GM19193 (cell line): ENCODE results near the gene ADCY7.

Source experiments
- POLR2A ChIP-seq: IDR thresholded peaks from 4 replicates; pipeline ENCODE4 v1.6.1; 2011; ENCODE audit not compliant: insufficient read depth, insufficient read length; ENCODE audit errors: extremely low read depth

Gene ADCY7

DNA sequence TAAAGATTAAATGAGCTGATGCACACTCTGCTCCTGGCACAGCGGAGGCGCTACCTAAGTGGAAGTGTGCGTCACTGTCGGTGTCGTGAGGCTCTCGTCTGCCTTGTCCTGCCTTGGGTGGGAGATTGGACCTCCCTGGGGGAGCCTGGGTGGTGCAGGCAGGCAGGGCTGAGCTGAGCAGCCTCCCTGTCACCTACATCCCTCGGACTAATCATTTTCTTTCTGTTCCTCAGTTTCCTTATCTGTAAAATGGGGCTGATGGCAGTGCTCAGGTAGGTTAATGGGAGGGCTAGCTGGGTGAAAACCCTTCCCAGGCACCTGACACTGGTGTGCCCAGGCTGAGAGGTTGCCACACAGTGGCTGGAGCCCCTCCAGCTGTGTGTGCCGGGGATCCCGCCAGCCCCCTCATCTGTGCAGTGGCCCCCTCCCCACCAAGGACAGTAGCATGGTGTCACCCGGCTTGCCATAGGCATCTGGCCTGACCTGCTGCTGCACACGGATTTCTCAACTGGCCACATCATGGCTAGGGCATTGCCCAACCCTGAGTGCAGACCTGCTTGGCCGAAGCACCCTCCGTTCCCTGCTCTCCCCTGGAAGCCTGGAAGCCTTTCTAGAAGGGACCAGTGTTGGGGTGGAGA lies 4.3 kb downstream of the ADCY7 start:
- TF ChIP-seq POLR2A = no peak

GRCh38 chr16:50271148-50272041 lies 5.0 kb downstream of the ADCY7 start:
- no peak for TF ChIP-seq POLR2A

GRCh38 chr16:50272111-50272571 lies 5.8 kb downstream of the ADCY7 start:
- TF ChIP-seq POLR2A = no peak

DNA sequence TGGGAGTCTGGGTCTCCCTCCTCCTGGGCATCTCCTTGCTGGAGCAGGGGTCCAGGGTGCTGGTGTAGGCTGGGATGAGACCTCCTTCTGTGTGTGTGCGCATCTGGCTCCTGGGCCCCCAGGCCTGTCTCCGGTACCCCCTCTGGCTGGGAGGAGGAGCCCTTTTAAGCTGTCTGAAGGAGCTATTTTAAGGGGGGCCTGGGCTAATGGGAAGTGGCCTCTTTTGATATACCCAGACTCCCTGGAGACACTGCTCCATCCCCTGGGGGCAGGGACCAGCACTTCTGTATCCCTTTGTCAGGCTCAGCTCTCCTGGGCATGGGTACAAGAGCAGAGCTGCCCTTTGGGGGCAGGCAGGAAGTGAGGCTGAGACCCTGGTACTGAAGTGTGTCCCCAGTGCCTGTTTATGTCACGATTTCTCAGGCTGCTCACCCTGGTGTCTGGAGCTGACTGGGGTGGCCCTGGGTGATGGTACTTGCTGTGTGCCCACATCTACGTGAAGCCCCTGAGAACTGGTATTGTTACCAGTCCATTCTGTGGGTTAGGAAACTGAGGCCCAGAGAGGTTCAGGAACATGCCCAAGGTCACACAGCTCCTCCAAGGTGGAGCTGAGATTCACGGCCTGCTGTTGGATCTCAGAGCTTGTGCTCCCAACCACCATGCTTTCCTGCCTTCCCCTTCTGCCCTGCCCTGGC lies 6.5 kb downstream of the ADCY7 start:
- TF ChIP-seq POLR2A = no peak

GRCh38 chr16:50273382-50273690 lies 7.0 kb downstream of the ADCY7 start:
- no peak for TF ChIP-seq POLR2A

DNA sequence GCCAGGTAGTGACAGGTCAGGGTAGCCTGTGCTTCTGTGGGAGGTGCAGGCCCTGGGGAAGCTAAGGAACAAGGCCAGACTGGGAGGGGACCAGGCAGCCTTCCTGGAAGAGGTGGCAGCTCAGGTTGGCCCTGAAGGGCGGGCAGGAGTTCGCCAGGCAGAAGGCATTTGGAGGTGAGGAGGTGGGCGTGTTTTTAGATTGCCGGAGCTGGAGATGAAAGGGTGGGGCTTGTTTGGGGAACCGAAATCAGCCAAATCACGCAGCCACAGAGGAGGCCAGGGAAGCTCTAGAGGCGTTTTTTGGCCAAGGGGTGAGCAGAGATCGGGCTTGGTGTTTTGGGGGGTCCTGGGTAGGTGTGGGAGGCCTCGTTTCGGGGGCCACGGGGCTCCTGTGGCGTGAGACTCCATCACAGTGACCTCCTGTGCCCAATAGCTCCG lies 7.6 kb downstream of the ADCY7 start:
- TF ChIP-seq POLR2A = peak; percentile 84

DNA sequence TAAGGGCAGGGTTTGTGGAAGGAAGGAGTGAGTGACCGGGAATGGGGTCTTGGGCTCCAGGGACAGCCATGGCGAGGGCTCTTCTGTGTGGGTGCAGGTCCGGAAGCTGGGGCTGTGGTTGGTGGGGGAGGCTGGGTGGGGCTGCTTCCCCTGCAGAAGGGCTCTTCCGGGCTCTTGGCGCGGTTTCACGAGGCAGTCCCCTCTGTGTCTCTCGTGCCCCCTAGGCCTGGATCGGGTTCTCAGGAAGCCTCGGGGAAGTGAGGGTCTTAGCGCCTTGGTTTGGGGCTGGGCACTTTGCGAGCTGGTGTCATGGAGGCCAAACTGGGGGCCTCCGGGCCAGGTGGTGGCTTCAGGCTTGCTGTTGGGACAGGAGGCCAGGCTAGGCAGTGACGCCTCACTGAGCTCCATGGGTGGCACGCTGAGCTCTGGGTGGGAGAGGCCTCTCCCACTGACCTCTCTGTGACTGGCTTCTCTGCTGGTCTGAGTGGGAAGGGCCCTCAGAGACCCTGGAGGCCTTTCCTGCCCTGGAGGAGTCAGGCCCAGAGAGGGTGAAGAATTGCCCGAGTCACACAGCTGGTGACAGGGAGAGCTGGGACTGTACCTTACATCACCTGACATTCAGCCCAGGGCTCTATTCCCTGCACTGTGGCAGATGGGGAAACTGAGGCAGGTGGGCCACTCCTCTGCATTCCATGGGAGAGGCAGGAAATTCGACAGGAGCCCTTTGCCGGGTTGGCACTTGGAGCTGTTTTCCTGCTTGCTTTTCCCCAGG lies 8.2 kb downstream of the ADCY7 start:
- TF ChIP-seq POLR2A = peak; percentile 60

GRCh38 chr16:50275098-50275415 lies 8.7 kb downstream of the ADCY7 start:
- TF ChIP-seq POLR2A = no peak

DNA sequence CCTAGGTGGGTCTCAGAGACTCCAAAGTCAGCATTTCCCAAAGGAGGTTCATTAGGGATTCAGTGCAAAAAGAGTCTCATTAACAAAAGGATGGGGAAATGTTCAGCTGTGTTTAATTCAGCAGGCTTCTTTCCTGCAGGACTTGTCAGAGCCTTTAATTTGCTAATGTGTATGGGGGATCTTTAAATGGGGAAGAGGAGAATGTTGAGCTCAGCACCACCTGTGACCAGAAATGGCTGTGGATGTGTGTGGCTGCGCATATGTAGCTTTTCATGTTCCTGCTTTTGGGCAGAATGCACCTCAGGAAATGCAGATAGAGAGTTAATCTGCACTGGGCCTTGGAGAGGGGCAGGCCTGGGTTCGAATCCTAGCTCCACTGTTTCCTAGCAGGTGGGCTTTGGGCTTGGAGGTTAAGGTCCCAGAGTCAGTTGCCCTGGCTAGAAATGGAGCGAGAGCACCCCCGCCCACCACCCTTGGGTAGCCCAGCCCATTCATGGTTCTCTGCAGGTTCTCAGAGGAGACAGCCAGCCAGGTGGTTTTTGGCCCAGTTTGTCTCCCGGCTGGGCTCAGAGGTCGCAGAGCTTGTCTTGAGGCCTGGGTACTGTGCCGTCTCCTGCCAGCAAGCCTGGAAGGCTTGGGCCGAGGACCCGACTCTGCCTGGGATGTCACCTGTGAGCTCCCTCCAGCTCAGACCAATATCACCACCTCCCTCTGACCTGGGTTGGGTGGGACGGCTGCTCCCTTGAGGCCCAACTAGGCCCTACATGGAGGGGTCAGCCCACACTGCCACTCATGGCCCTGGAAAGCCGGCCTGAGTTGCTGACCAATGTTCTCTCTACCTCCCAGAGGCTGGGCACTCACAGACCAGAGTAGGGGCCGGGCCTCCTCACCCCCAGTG lies 9.3 kb downstream of the ADCY7 start:
- no peak for TF ChIP-seq POLR2A

GRCh38 chr16:50276326-50276640 lies 9.9 kb downstream of the ADCY7 start:
- TF ChIP-seq POLR2A = no peak

DNA sequence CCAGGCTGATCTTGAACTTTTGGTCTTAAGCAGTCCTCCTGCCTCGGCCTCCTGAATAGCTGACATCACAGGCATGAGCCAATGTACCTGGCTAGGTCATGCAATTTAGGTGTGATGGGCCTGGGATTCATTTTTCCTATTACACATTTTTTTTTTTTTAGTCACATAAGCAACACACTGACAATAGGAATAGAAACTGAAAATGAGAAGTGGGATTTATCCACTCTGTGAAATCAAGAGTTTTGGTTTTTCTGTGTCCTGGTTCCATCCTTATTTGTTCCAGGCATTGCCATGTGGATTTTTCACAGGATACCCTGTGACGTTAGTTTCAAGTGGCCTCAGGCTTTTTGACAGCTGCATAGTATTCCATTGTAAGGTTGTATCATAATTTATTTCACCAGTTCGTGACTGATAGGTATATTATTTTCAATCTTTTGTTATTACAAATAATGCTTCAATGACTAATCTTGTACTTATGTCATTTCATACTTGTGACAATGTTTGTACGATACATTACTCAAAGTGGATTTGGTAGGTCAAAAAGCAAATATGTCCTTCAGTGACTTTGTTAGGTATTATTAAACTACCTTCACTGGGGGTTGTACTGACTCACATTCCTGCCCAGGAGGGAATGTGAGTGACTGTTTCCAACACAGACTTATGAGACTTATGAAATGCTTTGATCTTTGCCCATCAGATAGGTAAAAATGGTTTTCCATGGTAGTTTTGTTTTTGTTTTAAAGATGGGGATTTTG lies 10.6 kb downstream of the ADCY7 start:
- TF ChIP-seq POLR2A = no peak

DNA sequence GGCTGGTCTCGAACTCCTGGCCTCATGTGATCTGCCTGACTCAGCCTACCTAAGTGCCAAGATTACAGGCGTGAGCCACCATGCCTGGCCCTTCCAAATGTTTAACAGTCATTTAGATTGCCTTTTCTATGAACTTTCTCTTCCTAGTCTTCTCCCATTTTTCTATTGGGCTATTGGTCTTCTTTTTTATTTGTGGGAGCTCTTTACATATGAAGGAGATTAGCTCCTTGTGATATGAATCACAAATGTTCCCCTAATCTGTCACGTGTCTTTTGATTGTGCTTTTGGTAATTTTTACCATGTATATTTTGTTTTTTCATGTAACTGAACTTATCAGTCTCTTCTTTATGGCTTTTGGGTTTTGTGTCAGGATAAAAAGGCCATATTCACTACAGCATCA lies 11.9 kb downstream of the ADCY7 start:
- no peak for TF ChIP-seq POLR2A

DNA sequence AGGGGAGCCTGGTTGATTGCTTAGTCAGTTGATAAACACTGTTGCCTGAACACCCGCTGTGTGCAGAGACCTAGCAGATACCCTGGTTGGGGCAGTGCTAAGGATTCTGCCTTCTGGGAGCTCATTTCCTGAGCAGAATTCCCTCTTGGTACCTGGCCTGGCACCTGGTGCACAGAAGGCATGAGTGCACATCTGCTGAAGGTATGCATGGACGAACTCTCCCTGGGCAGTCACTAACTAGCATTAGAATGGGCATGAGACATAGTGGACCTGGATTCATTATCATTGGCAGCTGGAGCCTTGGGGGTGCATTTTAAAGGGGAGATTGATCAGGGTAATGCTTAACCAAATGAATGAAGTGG lies 13.1 kb downstream of the ADCY7 start:
- no peak for TF ChIP-seq POLR2A

- TF ChIP-seq POLR2A = no peak
Observed at GRCh38 chr16:50280932-50281331, 14.6 kb downstream of the ADCY7 start.
